Measurements from ENCODE around the gene RAB40B.

Gene RAB40B

DNA sequence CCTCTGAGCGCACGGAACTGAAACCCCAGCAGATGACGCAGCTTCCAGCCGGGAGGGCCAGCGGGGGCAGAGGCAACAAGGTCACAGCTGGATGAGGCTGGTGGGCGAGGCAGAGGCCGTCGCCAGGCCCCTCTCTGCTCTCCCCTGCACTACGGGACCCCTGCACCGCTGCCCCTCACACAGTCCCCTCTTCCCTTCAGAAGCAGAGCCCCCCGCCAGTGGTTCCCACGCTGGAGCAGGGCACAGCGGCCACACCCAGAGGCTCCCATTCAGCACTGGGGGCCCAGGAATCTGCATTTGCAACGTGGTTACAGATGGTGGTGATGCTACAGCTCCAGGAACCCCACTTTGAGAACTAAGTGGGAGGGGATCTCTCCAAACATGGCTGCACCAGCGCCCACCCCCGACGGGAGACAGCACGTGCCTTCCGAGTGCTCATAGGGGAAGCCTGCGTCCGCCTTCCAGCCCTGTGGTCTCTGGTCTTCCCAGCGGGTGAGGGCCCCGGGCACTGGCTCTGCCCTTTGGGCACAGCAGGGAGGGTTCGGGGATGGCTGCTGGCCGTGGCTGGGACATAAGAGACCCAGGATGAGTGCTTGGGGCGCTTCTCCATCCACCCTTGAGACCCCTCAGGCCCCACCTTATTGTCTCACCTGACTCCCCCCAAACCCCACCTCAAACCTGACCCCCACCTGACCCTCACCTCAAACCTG is 4.7 kb upstream of the RAB40B start:
- TF ChIP-seq, protein P1, sequence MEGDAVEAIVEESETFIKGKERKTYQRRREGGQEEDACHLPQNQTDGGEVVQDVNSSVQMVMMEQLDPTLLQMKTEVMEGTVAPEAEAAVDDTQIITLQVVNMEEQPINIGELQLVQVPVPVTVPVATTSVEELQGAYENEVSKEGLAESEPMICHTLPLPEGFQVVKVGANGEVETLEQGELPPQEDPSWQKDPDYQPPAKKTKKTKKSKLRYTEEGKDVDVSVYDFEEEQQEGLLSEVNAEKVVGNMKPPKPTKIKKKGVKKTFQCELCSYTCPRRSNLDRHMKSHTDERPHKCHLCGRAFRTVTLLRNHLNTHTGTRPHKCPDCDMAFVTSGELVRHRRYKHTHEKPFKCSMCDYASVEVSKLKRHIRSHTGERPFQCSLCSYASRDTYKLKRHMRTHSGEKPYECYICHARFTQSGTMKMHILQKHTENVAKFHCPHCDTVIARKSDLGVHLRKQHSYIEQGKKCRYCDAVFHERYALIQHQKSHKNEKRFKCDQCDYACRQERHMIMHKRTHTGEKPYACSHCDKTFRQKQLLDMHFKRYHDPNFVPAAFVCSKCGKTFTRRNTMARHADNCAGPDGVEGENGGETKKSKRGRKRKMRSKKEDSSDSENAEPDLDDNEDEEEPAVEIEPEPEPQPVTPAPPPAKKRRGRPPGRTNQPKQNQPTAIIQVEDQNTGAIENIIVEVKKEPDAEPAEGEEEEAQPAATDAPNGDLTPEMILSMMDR (IDR thresholded peaks at IDR 0.05; ENCODE audit: low read depth, low read length, missing control alignments): no peak
- H3K27me3 ChIP-seq (replicated peaks): no peaks in the 10 kb centered on the region
- no peak for DNase-seq
- H3K36me3 ChIP-seq (replicated peaks): no peaks in the 10 kb centered on the region
- no peak overlapping the region for H3K4me3 ChIP-seq (ENCODE audit: low read depth, low read length)
- H3K27ac ChIP-seq: no peak overlapping the region
- in situ Hi-C loops (cut with HindIII; ENCODE audit: low pct_ligation_motif_present, low sequenced_read_pairs): no loop called here

GRCh38 chr17:82702231-82702927 is 3.9 kb upstream of the RAB40B start:
- H3K36me3 ChIP-seq (replicated peaks): no peaks in the 10 kb centered on the region
- no peak overlapping the region for H3K4me3 ChIP-seq (ENCODE audit: low read depth, low read length)
- TF ChIP-seq, protein P1 (IDR thresholded peaks at IDR 0.05; ENCODE audit: low read depth, low read length, missing control alignments): no peak
- H3K27ac ChIP-seq: no peak overlapping the region
- in situ Hi-C loops (cut with HindIII; ENCODE audit: low pct_ligation_motif_present, low sequenced_read_pairs): no loop called here
- H3K27me3 ChIP-seq (replicated peaks): no peaks in the 10 kb centered on the region
- no peak for DNase-seq

- H3K27me3 ChIP-seq (replicated peaks): no peaks in the 10 kb centered on the region
- no peak overlapping the region for H3K27ac ChIP-seq
- DNase-seq: no peak
- no peaks in the 10 kb centered on the region for H3K36me3 ChIP-seq (replicated peaks)
- no peak overlapping the region for H3K4me3 ChIP-seq (ENCODE audit: low read depth, low read length)
- TF ChIP-seq, protein P1 (IDR thresholded peaks at IDR 0.05; ENCODE audit: low read depth, low read length, missing control alignments): no peak
- in situ Hi-C loops (cut with HindIII; ENCODE audit: low pct_ligation_motif_present, low sequenced_read_pairs): no loop called here
These were observed 1.1 kb upstream of the RAB40B start for GRCh38 chr17:82699551-82699950.

DNA sequence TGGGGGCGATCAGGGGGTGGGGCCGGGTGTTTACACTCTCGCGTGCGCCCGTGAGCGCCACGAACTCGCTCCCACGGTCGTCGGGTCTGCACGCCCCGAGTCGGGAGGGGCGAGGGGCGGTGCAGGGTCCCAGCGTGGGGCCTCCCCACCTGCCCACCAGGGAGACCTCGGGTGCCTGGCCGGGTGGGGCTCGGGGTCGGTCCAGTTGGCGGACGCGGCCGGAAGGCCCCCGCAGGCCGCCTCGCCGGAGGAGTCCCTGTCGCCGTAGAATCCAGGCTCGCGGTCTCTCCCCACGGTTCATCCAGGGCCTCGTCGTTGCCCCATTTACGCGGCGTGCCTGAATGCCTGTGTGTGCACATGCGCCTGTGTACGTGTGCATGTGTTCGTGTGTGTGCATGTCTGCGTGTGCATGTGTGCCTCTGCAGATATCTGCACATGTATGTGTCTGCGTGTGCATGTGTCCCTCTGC is 510 bp upstream of the RAB40B start:
- Histone ChIP-seq H3K36me3 (replicated peaks) (no peaks in the 10 kb centered on the region), H3K27ac (no peak overlapping the region), H3K4me3 (ENCODE audit: low read depth, low read length) (peak overlapping the region; percentile 63), H3K27me3 (replicated peaks) (no peaks in the 10 kb centered on the region)
- in situ Hi-C loops (cut with HindIII; ENCODE audit: low pct_ligation_motif_present, low sequenced_read_pairs): no loop called here
- TF ChIP-seq, protein P1 (IDR thresholded peaks at IDR 0.05; ENCODE audit: low read depth, low read length, missing control alignments): no peak
- no peak for DNase-seq

DNA sequence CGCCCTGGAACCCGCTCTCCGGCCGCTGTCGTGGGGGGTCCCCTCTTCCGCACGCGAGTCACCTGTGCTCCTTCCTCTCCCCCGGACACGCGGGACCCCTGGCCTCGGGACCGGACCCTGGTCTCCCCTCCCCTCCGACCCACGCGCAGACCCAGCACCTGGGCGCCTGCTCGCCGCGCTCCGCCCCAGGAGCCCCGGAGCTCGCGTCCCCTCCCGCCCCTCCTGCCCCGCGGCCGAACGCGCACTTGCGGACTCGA is 762 bp downstream of the RAB40B start:
- in situ Hi-C loops (cut with HindIII; ENCODE audit: low pct_ligation_motif_present, low sequenced_read_pairs): no loop called here
- no peaks in the 10 kb centered on the region for H3K27me3 ChIP-seq (replicated peaks)
- H3K27ac ChIP-seq: no peak overlapping the region
- DNase-seq: no peak
- TF ChIP-seq, protein P1 (IDR thresholded peaks at IDR 0.05; ENCODE audit: low read depth, low read length, missing control alignments): no peak
- no peaks in the 10 kb centered on the region for H3K36me3 ChIP-seq (replicated peaks)
- H3K4me3 ChIP-seq (ENCODE audit: low read depth, low read length): peak overlapping the region; percentile 67

All from brain microvascular endothelial cell (primary cell).